Subcutaneous adipose tissue (tissue), 4 donors: Measurements from ENCODE around the gene UBE2N. TPM values are rescaled to one million over a fixed set of nuclear protein-coding genes. Genes with fewer than 3 reads are reported as not detected.

Source experiments
- CTCF ChIP-seq: fragments of 450-650 bp; IDR thresholded peaks from one replicate; pipeline ENCODE4 v1.5.1; 2016; ENCODE audit warnings: low read depth, mild to moderate bottlenecking, control low read depth, antibody characterized with exemption, moderate library complexity
- total RNA-seq, 4 donors: library from RNA; depleted of rRNA; stranded (reverse); fragments of >200 nt; gene quantifications; one replicate each; pipeline ENCODE4 v1.1.0, GENCODE V29; 2016

The UBE2N gene
- total RNA-seq, 4 donors from 2014 or later, result 20.7 to 65.9 (median 22.4) TPM

- TF ChIP-seq CTCF, result no peak
Measured at GRCh38 chr12:93429852-93430251, 11.9 kb downstream of the UBE2N start.

GRCh38 chr12:93429448-93429847 is 12.3 kb downstream of the UBE2N start:
- TF ChIP-seq CTCF, result no peak

- no peak for TF ChIP-seq CTCF
Measured at GRCh38 chr12:93427779-93428564, 13.8 kb downstream of the UBE2N start.

GRCh38 chr12:93426412-93426805 is 15.3 kb downstream of the UBE2N start:
- TF ChIP-seq CTCF, result no peak

- TF ChIP-seq CTCF, result no peak
Measured at GRCh38 chr12:93425736-93426411, 15.9 kb downstream of the UBE2N start.

- no peak for TF ChIP-seq CTCF
Measured at GRCh38 chr12:93422050-93422449, 19.7 kb downstream of the UBE2N start.

GRCh38 chr12:93419388-93420034 is 22.2 kb downstream of the UBE2N start:
- TF ChIP-seq CTCF, result no peak
